ENCODE data around the gene SYT8. TPM values are rescaled to one million over a fixed set of nuclear protein-coding genes. Genes with fewer than 3 reads are reported as not detected.

The SYT8 gene
- total RNA-seq, 1 donor from 2014 or later = 12.5 TPM

DNA sequence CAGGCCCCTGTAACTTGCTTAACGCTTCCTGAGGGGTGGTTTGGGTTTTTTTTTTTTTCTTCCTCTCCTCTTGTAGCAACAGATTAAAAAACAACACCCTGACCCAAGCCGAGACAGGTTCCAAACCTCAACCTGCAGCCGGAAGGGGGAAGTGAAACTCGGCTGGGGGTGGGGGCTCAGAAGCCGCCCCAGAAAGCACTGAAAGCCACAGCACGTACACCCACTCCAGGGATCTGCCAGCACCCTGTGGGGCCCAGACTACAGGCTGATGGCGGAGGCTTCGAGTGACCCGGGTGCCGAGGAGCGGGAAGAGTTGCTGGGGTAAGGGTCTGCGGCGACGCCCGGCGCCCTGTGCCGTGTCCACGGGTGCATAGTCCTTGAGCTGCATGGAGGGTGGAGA, 18.1 kb downstream of the SYT8 start, which contains the start of gene LSP1:
TSS of gene LSP1 (plus strand) at position 208 of the 400 bp plus-strand sequence. CDS start at position 269, 61 bp downstream.
- ATAC-seq (peak; percentile 53), DNase-seq (peak; percentile 80)
- H3K36me3 ChIP-seq = no peaks in the 10 kb centered on the region
- H3K27ac ChIP-seq = peak within 1 kb of the TSS; percentile 77
- no peaks in the 10 kb centered on the region for H3K9me3 ChIP-seq
- no peaks in the 10 kb centered on the region for H3K27me3 ChIP-seq
- peak within 1 kb of the TSS; percentile 51 for H3K4me3 ChIP-seq
- TF ChIP-seq, protein P1, sequence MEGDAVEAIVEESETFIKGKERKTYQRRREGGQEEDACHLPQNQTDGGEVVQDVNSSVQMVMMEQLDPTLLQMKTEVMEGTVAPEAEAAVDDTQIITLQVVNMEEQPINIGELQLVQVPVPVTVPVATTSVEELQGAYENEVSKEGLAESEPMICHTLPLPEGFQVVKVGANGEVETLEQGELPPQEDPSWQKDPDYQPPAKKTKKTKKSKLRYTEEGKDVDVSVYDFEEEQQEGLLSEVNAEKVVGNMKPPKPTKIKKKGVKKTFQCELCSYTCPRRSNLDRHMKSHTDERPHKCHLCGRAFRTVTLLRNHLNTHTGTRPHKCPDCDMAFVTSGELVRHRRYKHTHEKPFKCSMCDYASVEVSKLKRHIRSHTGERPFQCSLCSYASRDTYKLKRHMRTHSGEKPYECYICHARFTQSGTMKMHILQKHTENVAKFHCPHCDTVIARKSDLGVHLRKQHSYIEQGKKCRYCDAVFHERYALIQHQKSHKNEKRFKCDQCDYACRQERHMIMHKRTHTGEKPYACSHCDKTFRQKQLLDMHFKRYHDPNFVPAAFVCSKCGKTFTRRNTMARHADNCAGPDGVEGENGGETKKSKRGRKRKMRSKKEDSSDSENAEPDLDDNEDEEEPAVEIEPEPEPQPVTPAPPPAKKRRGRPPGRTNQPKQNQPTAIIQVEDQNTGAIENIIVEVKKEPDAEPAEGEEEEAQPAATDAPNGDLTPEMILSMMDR (IDR thresholded peaks at IDR 0.05) = no peak
- peaks cover 18% of the 10 kb centered on the region for H3K4me1 ChIP-seq
- intact Hi-C loops (cut with DNase I) = no loop called here

DNA sequence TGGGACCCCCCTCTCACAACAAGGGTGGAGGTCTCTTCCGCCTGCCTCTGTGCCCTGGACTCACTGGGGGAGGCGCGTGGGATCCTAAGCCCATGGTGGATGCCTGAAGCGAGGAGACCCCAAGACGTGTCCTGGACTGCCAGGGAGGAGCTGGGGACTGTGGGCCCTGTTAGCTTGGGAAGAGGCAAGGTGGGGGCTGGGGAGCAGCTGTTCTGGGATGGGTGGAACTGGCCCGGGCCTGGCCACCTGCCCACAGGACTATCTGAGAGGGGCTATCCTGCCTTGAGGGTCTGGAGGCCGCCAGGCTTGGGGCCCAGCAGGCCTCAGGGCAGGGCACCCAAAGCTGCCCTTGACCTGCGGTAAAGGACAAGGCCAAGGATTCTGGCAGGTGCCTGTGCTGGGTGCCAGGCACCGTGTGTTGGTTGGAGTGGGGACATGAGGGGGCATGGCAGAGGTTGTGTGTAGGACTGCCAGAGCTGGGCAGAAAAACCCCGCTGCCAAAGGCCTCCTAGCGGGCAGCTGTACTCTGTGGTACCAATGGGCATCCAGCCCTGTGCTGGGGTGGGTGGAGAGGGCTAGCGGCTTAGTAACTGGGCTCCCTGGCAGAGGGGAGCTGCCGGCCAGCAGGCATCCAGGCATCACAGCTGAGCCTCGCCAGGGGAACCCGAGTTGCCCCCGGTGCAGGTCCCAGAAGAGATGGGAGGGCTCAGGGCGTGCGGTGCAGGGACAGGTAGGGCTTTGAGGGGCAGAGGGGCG, 18.8 kb downstream of the SYT8 start:
- Histone ChIP-seq H3K27ac (peak overlapping the region; percentile 77), H3K27me3 (no peaks in the 10 kb centered on the region), H3K9me3 (no peaks in the 10 kb centered on the region), H3K4me1 (peaks cover 18% of the 10 kb centered on the region), H3K4me3 (peak overlapping the region; percentile 51), H3K36me3 (no peaks in the 10 kb centered on the region)
- intact Hi-C loops (cut with DNase I) = no loop called here
- peak; percentile 5 for ATAC-seq
- no peak for DNase-seq
- TF ChIP-seq, protein P1 (IDR thresholded peaks at IDR 0.05) = no peak

DNA sequence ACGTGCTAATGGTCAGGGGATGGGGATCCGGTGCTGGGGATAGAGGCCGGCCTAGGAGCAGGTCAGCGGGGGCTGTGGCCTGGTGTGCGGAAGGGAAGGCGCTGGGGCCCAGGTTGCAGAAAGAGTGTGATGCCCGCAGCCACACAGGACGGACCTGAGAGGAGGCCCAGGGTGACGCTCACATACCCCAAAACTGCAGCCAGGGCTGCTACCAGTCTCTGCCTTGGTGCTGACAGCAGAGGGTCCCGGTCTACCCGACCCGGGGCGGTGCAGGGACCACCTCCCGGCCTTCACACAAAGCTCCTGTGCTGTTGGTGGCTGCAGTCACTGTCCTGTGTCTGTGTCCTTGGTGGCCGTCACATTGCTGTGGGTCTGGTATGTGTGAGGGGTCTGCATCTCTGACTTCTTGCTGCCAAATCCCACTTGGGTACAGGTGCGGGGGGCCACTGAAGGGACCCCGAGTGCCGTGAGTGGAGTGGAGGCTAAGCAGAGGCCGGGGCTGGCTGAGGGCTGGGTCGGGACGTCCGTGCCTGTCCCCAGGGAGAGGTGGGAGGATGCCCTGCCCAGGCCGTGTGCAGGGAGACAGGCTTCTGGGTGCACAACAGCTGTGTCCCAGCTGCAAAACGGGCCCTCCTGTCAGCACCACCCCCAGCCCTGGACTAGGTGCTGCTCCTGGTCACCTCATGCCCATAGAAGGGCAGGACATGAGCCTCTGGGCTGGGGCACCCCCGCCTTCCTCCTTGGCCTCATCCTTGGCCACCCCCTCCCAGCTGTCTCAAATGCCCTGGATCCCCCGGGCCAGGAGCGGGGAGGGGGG, 19.6 kb downstream of the SYT8 start:
- DNase-seq (no peak), ATAC-seq (no peak)
- intact Hi-C loops (cut with DNase I) = no loop called here
- Histone ChIP-seq H3K27me3 (no peaks in the 10 kb centered on the region), H3K4me1 (peaks cover 18% of the 10 kb centered on the region), H3K36me3 (no peaks in the 10 kb centered on the region), H3K9me3 (no peaks in the 10 kb centered on the region), H3K27ac (peak overlapping the region; percentile 77), H3K4me3 (peak overlapping the region; percentile 51)
- TF ChIP-seq, protein P1 (IDR thresholded peaks at IDR 0.05) = no peak

DNA sequence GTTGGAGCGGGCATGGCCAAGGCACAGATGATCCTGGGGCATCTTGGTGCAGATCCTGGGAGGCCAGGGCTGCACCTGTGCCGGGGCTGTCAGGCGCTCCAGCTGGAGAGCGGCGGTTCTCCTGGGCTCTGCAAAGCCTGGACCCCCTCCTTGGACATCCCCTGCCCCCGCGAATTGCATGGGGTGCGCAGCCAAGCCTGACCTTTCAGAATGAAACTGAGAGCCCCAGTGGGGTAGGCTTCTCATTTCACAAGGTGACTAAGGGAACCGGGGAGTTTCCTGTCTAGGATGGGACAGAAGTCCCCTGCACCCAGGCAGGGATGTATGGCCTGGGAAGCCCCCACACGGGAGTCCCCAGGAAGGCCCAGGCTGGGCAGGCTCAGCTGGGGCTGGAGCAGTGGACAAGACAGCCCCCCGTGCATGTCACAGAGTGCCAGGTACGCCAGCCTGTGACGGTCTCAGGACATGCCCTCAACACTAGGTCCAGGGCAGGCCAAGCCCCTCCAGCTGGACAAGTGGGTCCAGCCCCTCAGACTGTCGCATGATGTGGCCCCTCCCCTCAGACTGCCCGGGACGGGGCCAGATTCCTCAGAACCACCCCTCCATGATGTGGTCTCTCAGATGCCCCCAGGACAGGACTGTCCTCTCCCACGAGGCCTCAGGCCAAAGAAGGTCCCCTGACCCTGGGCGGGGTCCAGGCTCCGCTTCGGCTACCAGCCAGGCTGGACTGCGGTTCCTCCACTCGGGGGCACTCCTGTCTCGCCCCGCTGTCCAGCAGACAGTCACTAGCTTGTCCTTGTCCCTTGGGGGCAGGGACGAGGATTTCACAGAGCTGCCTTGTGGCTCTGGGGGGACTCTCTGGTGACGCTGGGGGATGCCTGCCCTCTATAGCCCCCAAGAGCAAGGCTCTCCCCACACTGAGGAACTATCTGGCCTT, 20.4 kb downstream of the SYT8 start:
- intact Hi-C loops (cut with DNase I) = no loop called here
- peaks cover 13% of the 10 kb centered on the region for H3K4me1 ChIP-seq
- H3K27me3 ChIP-seq = no peaks in the 10 kb centered on the region
- H3K36me3 ChIP-seq = no peaks in the 10 kb centered on the region
- DNase-seq = no peak
- ATAC-seq = no peak
- TF ChIP-seq, protein P1 (IDR thresholded peaks at IDR 0.05) = no peak
- no peaks in the 10 kb centered on the region for H3K9me3 ChIP-seq
- peak overlapping the region; percentile 51 for H3K4me3 ChIP-seq
- peak overlapping the region; percentile 77 for H3K27ac ChIP-seq

DNA sequence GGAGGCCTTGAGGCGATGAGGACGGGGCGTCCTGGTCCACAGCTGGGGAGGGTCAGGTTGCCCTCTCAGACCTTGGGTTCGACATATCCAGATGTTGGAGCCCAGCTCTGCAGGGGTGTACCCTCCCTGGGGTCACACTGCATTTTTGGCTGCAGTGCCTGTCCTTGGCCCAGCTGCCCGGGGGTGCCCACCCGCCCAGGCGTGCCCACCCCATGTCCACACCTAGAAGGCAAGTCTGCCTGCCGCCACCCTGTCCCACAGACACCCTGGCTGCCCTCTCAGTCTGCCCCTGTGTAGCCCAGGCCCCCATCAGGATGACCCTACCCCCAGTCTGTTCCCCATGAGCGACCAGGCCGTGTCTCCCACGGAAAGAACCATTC, 21.1 kb downstream of the SYT8 start:
- ATAC-seq (no peak), DNase-seq (no peak)
- Histone ChIP-seq H3K9me3 (no peaks in the 10 kb centered on the region), H3K4me3 (no peak overlapping the region), H3K27ac (no peak overlapping the region), H3K36me3 (no peaks in the 10 kb centered on the region), H3K27me3 (no peaks in the 10 kb centered on the region), H3K4me1 (peaks cover 13% of the 10 kb centered on the region)
- TF ChIP-seq, protein P1 (IDR thresholded peaks at IDR 0.05) = no peak
- intact Hi-C loops (cut with DNase I) = no loop called here
